Measurements from ENCODE around the gene AAK1. TPM values are rescaled to one million over a fixed set of nuclear protein-coding genes. Genes with fewer than 3 reads are reported as not detected.
"Not testable (repeated sequence)": the region's sequence is repeated elsewhere in the genome, so short reads cannot be mapped to it uniquely, and the experiment has no call there.

AAK1 gene
- total and polyA plus RNA-seq, 2 donors (not counting 3 experiments of a cell fraction or from before 2014, with no cell fraction given): 31.0 to 127 TPM

DNA sequence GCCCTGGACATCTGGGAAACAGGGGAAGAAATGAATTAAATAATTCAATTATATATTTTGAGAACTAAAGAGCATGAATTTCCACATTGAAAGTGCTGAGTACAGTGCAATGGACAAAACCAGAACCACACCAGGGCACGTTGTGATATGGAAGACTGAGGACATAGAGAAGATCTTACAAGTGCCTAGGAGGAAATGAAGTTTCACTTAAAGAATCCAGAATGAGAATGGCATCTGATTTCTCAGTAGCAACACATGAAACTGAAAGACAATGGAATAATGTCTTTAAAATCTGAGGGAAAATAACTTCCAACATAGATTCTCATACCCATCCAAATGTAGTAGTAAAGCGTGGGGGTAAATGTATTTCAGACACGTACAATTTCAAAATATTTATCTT, 20.3 kb upstream of the AAK1 start:
- intact Hi-C loops (cut with micrococcal nuclease) (no loop called here), dilution Hi-C loops (cut with MboI; ENCODE audit: extremely low pct_ligation_motif_present, low sequenced_read_pairs) (no loop called here)
- Histone ChIP-seq H3K9me1 (replicated peaks; ENCODE audit: control insufficient read depth, extremely low read depth, insufficient read depth, low read length) (no peaks in the 10 kb centered on the region), H4K20me1 (replicated peaks; ENCODE audit: control insufficient read depth, extremely low read depth, insufficient read depth, low read length) (no peaks in the 10 kb centered on the region), H3K79me2 (ENCODE audit: control insufficient read depth, insufficient read depth, low read length) (no peaks in the 10 kb centered on the region), H3K27ac (ENCODE audit: insufficient read depth, low read depth, low read length) (no peak overlapping the region), H3K9ac (replicated peaks; ENCODE audit: extremely low read depth, insufficient read depth, low read length) (no peak overlapping the region), H3K4me2 (ENCODE audit: insufficient read depth, low read length) (no peak overlapping the region), H2AFZ (ENCODE audit: low read depth, low read length) (no peak overlapping the region), H3K4me3 (replicated peaks in 1 of 3; ENCODE audit: insufficient read depth in 1 of 3, low read depth in 1 of 3, low read length in 3 of 3) (no peak overlapping the region), H3K27me3 (ENCODE audit: control insufficient read depth in 2 of 2, insufficient read depth in 2 of 2, low read length in 2 of 2) (no peaks in the 10 kb centered on the region), H3K9me3 (replicated peaks; ENCODE audit: control insufficient read depth, insufficient read depth, low read length) (no peaks in the 10 kb centered on the region), H3K4me1 (ENCODE audit: control insufficient read depth, extremely low read depth, insufficient read depth, low read length) (peaks cover 20% of the 10 kb centered on the region), H3K36me3 (ENCODE audit: control insufficient read depth in 2 of 2, extremely low read depth in 1 of 2, insufficient read depth in 2 of 2, low read length in 2 of 2) (no peaks in the 10 kb centered on the region)
- TF ChIP-seq GATA2 (IDR thresholded peaks at IDR 0.05; ENCODE audit: insufficient read depth, insufficient read length, low read depth, low read length) (no peak), EZH2 (IDR thresholded peaks at IDR 0.05; ENCODE audit: borderline replicate concordance, low read depth, low read length, severe bottlenecking) (no peak), POLR2AphosphoS5 (IDR thresholded peaks at IDR 0.05; ENCODE audit: insufficient read depth, low read depth, low read length) (no peak), POLR2A (IDR thresholded peaks at IDR 0.05; ENCODE audit: low read depth, low read length) (no peak), FOS (IDR thresholded peaks at IDR 0.05; ENCODE audit: borderline replicate concordance, insufficient read depth, low read length) (no peak), JUN (IDR thresholded peaks at IDR 0.05; ENCODE audit: borderline replicate concordance, insufficient read depth, insufficient read length, low read depth) (no peak), MYC (IDR thresholded peaks at IDR 0.05; ENCODE audit: low read depth, low read length) (no peak)
- TF ChIP-seq, protein P1, sequence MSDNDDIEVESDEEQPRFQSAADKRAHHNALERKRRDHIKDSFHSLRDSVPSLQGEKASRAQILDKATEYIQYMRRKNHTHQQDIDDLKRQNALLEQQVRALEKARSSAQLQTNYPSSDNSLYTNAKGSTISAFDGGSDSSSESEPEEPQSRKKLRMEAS (IDR thresholded peaks at IDR 0.05; ENCODE audit: insufficient read depth, insufficient read length): no peak
- TF ChIP-seq, protein P2, sequence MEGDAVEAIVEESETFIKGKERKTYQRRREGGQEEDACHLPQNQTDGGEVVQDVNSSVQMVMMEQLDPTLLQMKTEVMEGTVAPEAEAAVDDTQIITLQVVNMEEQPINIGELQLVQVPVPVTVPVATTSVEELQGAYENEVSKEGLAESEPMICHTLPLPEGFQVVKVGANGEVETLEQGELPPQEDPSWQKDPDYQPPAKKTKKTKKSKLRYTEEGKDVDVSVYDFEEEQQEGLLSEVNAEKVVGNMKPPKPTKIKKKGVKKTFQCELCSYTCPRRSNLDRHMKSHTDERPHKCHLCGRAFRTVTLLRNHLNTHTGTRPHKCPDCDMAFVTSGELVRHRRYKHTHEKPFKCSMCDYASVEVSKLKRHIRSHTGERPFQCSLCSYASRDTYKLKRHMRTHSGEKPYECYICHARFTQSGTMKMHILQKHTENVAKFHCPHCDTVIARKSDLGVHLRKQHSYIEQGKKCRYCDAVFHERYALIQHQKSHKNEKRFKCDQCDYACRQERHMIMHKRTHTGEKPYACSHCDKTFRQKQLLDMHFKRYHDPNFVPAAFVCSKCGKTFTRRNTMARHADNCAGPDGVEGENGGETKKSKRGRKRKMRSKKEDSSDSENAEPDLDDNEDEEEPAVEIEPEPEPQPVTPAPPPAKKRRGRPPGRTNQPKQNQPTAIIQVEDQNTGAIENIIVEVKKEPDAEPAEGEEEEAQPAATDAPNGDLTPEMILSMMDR (IDR thresholded peaks at IDR 0.05; ENCODE audit: extremely low read depth in 1 of 2, insufficient read depth in 1 of 2, low read depth in 1 of 2, low read length in 2 of 2): no peak
- BruUV-seq (replicated peaks): no TSS peak
- CTCF ChIA-PET: no interaction called here
- FAIRE-seq (no peak), DNase-seq (ENCODE audit: low read depth, low spot score) (no peak)
- POLR2A ChIA-PET: no interaction called here

DNA sequence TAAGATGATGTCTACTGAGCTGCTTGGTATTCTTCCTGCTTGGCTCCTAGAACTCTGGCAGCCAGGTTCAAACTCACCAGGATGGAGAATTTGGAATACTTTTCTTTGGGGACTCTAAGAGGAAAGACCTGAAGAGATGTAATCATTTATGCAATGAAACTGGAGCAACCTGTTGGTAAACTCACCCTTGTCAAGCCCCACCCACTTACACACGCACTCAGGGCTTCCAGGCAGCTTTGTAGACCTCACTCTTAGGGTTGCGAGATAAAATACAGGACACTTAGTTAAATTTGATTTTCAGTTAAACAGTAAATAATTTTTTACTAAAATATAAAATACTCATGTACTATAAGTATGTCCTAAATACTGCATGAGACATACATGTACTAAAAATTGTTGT, 19.0 kb upstream of the AAK1 start:
- H4K20me1 ChIP-seq (replicated peaks; ENCODE audit: control insufficient read depth, extremely low read depth, insufficient read depth, low read length); H3K4me3 ChIP-seq (replicated peaks in 1 of 3; ENCODE audit: insufficient read depth in 1 of 3, low read depth in 1 of 3, low read length in 3 of 3); H3K9me1 ChIP-seq (replicated peaks; ENCODE audit: control insufficient read depth, extremely low read depth, insufficient read depth, low read length); H3K4me2 ChIP-seq (ENCODE audit: insufficient read depth, low read length); H3K27ac ChIP-seq (ENCODE audit: insufficient read depth, low read depth, low read length); H3K27me3 ChIP-seq (ENCODE audit: control insufficient read depth in 2 of 2, insufficient read depth in 2 of 2, low read length in 2 of 2); POLR2A ChIA-PET; H3K79me2 ChIP-seq (ENCODE audit: control insufficient read depth, insufficient read depth, low read length); CTCF ChIA-PET; intact Hi-C loops (cut with micrococcal nuclease); H2AFZ ChIP-seq (ENCODE audit: low read depth, low read length); BruUV-seq (replicated peaks); dilution Hi-C loops (cut with MboI; ENCODE audit: extremely low pct_ligation_motif_present, low sequenced_read_pairs); FAIRE-seq; DNase-seq (ENCODE audit: low read depth, low spot score); H3K9me3 ChIP-seq (replicated peaks; ENCODE audit: control insufficient read depth, insufficient read depth, low read length); H3K36me3 ChIP-seq (ENCODE audit: control insufficient read depth in 2 of 2, extremely low read depth in 1 of 2, insufficient read depth in 2 of 2, low read length in 2 of 2); H3K4me1 ChIP-seq (ENCODE audit: control insufficient read depth, extremely low read depth, insufficient read depth, low read length); H3K9ac ChIP-seq (replicated peaks; ENCODE audit: extremely low read depth, insufficient read depth, low read length): not testable (repeated sequence)

Data from endothelial cell of umbilical vein (primary cell).